SK-N-SH treated with all-trans-retinoic acid at 6 μM for 48 hours (cell line): ENCODE measurements around the gene TNK1.

ENCODE experiments used
- ATAC-seq: fragments of 200-7000 bp; cut with Tn5 transposase; 3 replicates; pipeline ENCODE4 v1.9.1; 2020; ENCODE audit warnings: mild to moderate bottlenecking, moderate library complexity
- PPARA ChIP-seq: fragments of 250-450 bp; sonication (Bioruptor Pico); IDR thresholded peaks from 2 replicates; pipeline ENCODE4 v1.5.0; 2020; ENCODE audit warnings: mild to moderate bottlenecking, borderline replicate concordance
- ZC3H10 ChIP-seq: fragments of 250-450 bp; sonication (Bioruptor Pico); IDR thresholded peaks from 2 replicates; pipeline ENCODE4 v1.5.1; 2021; ENCODE audit warnings: mild to moderate bottlenecking, moderate library complexity
- ZFP30 ChIP-seq: fragments of 450-650 bp; formaldehyde crosslinking; IDR thresholded peaks from 2 replicates; pipeline ENCODE4 v1.5.0; 2022; ENCODE audit warnings: mild to moderate bottlenecking, moderate library complexity
- ZNF70 ChIP-seq: fragments of 450-650 bp; formaldehyde crosslinking; IDR thresholded peaks from 2 replicates; pipeline ENCODE4 v1.5.0; 2020; ENCODE audit warnings: mild to moderate bottlenecking, moderate library complexity
- ZNF8 ChIP-seq: fragments of 450-650 bp; formaldehyde crosslinking; IDR thresholded peaks from 2 replicates; pipeline ENCODE4 v1.5.0; 2020; ENCODE audit warnings: mild to moderate bottlenecking, moderate library complexity

Gene TNK1

GRCh38 chr17:7438656-7439460, 58.0 kb downstream of the TNK1 start:
- no peak for ATAC-seq
- TF ChIP-seq ZNF70 (CRISPR knock-in tag) (no peak), ZNF8 (CRISPR knock-in tag) (no peak), ZC3H10 (CRISPR knock-in tag) (no peak), PPARA (no peak), ZFP30 (CRISPR knock-in tag) (no peak)
